ENCODE results near the gene OPTC. TPM values are rescaled to one million over a fixed set of nuclear protein-coding genes. Genes with fewer than 3 reads are reported as not detected.

OPTC gene
- total RNA-seq, 1 donor from 2014 or later: not detected

- ATAC-seq (ENCODE audit: poor library complexity) (peak; percentile 69), DNase-seq (no peak)
- intact Hi-C loops (cut with DNase I): no loop called here
Measured at GRCh38 chr1:203522237-203522636, 28.3 kb downstream of the OPTC start.

GRCh38 chr1:203523667-203524066 lies 29.7 kb downstream of the OPTC start:
- intact Hi-C loops (cut with DNase I): no loop called here
- ATAC-seq (ENCODE audit: poor library complexity) (no peak), DNase-seq (no peak)

GRCh38 chr1:203524152-203524551 lies 30.2 kb downstream of the OPTC start:
- ATAC-seq (ENCODE audit: poor library complexity): peak; percentile 47
- no peak for DNase-seq
- intact Hi-C loops (cut with DNase I): no loop called here

- intact Hi-C loops (cut with DNase I): no loop called here
Measured at GRCh38 chr1:203524824-203525223, 30.9 kb downstream of the OPTC start.

GRCh38 chr1:203525685-203526084 lies 31.7 kb downstream of the OPTC start:
- DNase-seq: no peak
- intact Hi-C loops (cut with DNase I): no loop called here

More at GRCh38 chr1:203524824-203525223, 30.9 kb downstream of the OPTC start:
- ATAC-seq (ENCODE audit: poor library complexity): no peak
- no peak for DNase-seq

GRCh38 chr1:203526130-203526529 lies 32.2 kb downstream of the OPTC start:
- ATAC-seq (ENCODE audit: poor library complexity) (no peak), DNase-seq (no peak)
- intact Hi-C loops (cut with DNase I): no loop called here

More at GRCh38 chr1:203525685-203526084, 31.7 kb downstream of the OPTC start:
- no peak for ATAC-seq (ENCODE audit: poor library complexity)

- ATAC-seq (ENCODE audit: poor library complexity) (no peak), DNase-seq (no peak)
- intact Hi-C loops (cut with DNase I): no loop called here
Measured at GRCh38 chr1:203526572-203526971, 32.6 kb downstream of the OPTC start.

GRCh38 chr1:203527013-203527412 lies 33.1 kb downstream of the OPTC start:
- ATAC-seq (ENCODE audit: poor library complexity) (no peak), DNase-seq (no peak)
- intact Hi-C loops (cut with DNase I): no loop called here

- DNase-seq: no peak
- intact Hi-C loops (cut with DNase I): no loop called here
- ATAC-seq (ENCODE audit: poor library complexity): no peak
Measured at GRCh38 chr1:203528063-203528462, 34.1 kb downstream of the OPTC start.

- DNase-seq (no peak), ATAC-seq (ENCODE audit: poor library complexity) (no peak)
- intact Hi-C loops (cut with DNase I): no loop called here
Measured at GRCh38 chr1:203528976-203529835, 35.3 kb downstream of the OPTC start.

- ATAC-seq (ENCODE audit: poor library complexity) (no peak), DNase-seq (no peak)
- intact Hi-C loops (cut with DNase I): no loop called here
Measured at GRCh38 chr1:203531063-203531462, 37.1 kb downstream of the OPTC start.

- DNase-seq (no peak), ATAC-seq (ENCODE audit: poor library complexity) (no peak)
- intact Hi-C loops (cut with DNase I): no loop called here
Measured at GRCh38 chr1:203534012-203534411, 40.1 kb downstream of the OPTC start.

GRCh38 chr1:203534526-203534925 lies 40.6 kb downstream of the OPTC start:
- peak; percentile 17 for ATAC-seq (ENCODE audit: poor library complexity)
- DNase-seq: no peak
- intact Hi-C loops (cut with DNase I): no loop called here

GRCh38 chr1:203536575-203536974 lies 42.6 kb downstream of the OPTC start:
- DNase-seq (no peak), ATAC-seq (ENCODE audit: poor library complexity) (no peak)
- intact Hi-C loops (cut with DNase I): no loop called here

- ATAC-seq (ENCODE audit: poor library complexity) (peak; percentile 25), DNase-seq (no peak)
- intact Hi-C loops (cut with DNase I): no loop called here
Measured at GRCh38 chr1:203536980-203537455, 43.1 kb downstream of the OPTC start.

GRCh38 chr1:203537806-203538464 lies 44.0 kb downstream of the OPTC start:
- ATAC-seq (ENCODE audit: poor library complexity): peak; percentile 71
- no peak for DNase-seq
- intact Hi-C loops (cut with DNase I): no loop called here

- DNase-seq (no peak), ATAC-seq (ENCODE audit: poor library complexity) (no peak)
- intact Hi-C loops (cut with DNase I): no loop called here
Measured at GRCh38 chr1:203538726-203539125, 44.8 kb downstream of the OPTC start.

GRCh38 chr1:203539831-203540546 lies 46.0 kb downstream of the OPTC start:
- ATAC-seq (ENCODE audit: poor library complexity): peak; percentile 49
- intact Hi-C loops (cut with DNase I): no loop called here
- no peak for DNase-seq

GRCh38 chr1:203544485-203544884 lies 50.5 kb downstream of the OPTC start:
- intact Hi-C loops (cut with DNase I): no loop called here
- DNase-seq (no peak), ATAC-seq (ENCODE audit: poor library complexity) (no peak)

All from Right ventricle myocardium superior (tissue), 1 donor.